Lung (tissue), 12 donors: ENCODE results near the gene CDH23. TPM values are rescaled to one million over a fixed set of nuclear protein-coding genes. Genes with fewer than 3 reads are reported as not detected.

Experiments used
- ATAC-seq: fragments of 200-7000 bp; cut with Tn5 transposase; one replicate; pipeline ENCODE4 v1.9.1; 2020; ENCODE audit warnings: moderate number of reproducible peaks; ENCODE audit not compliant: insufficient read depth, low FRiP score
- DNase-seq, 3 donors: peaks; one replicate each; pipeline ENCODE4 v3.0.0-alpha.2; 2013 to 2017
- H3K27ac ChIP-seq, 2 donors: one replicate each; pipeline ENCODE4 v1.5.1; 2013; ENCODE audit warnings: mild to moderate bottlenecking in 2 of 2, moderate library complexity in 2 of 2, control low read depth in 1 of 2, inconsistent platforms in 1 of 2, low read depth in 1 of 2, low read length in 1 of 2
- H3K27me3 ChIP-seq, 3 donors: one replicate each; pipeline ENCODE4 v1.5.1; 2013; ENCODE audit warnings: low read length in 2 of 3; ENCODE audit not compliant: control insufficient read depth in 3 of 3, insufficient read depth in 3 of 3
- H3K36me3 ChIP-seq, 4 donors: one replicate each; pipeline ENCODE4 v1.5.1; 2013; ENCODE audit warnings: low read length in 4 of 4, mild to moderate bottlenecking in 1 of 4, moderate library complexity in 1 of 4; ENCODE audit not compliant: control insufficient read depth in 4 of 4, insufficient read depth in 4 of 4
- H3K4me1 ChIP-seq, 5 donors: one replicate each; pipeline ENCODE4 v1.5.1; 2013; ENCODE audit warnings: low read length in 5 of 5, mild to moderate bottlenecking in 2 of 5, moderate library complexity in 1 of 5; ENCODE audit not compliant: control insufficient read depth in 5 of 5, insufficient read depth in 5 of 5
- H3K4me3 ChIP-seq: one replicate; pipeline ENCODE4 v1.5.1; 2013; ENCODE audit warnings: mild to moderate bottlenecking, control low read depth, moderate library complexity
- H3K9ac ChIP-seq, 2 donors: one replicate each; pipeline ENCODE4 v1.5.1; 2013; ENCODE audit warnings: low read length in 2 of 2, control low read depth in 1 of 2; ENCODE audit not compliant: insufficient read depth in 1 of 2
- H3K9me3 ChIP-seq, 4 donors: one replicate each; pipeline ENCODE4 v1.5.1; 2013; ENCODE audit warnings: low read length in 3 of 4, mild to moderate bottlenecking in 1 of 4, moderate library complexity in 1 of 4; ENCODE audit not compliant: control insufficient read depth in 4 of 4, insufficient read depth in 3 of 4
- CTCF ChIP-seq: IDR thresholded peaks from 2 replicates; pipeline ENCODE4 v1.5.1; 2012; ENCODE audit warnings: mild to moderate bottlenecking; ENCODE audit errors: control extremely low read depth, extremely low read depth
- WGBS, 2 donors: extraction: QIAGEN DNeasy Blood & Tissue Kit; methylation state at CpG; one replicate each; pipeline ENCODE4 v1.1.7; 2013; 5-methylcytosine and 5-hydroxymethylcytosine counted together
- polyA plus RNA-seq, 2 donors: library from polyadenylated mRNA; stranded (reverse); fragments of 200-250 nt; gene quantifications; one replicate each; pipeline ENCODE4 v1.2.1, GENCODE V29; 2013
- total RNA-seq, 2 donors: library from RNA; depleted of rRNA in 1 of 2; stranded (reverse); fragments of >200 nt in 1 of 2; gene quantifications; one replicate each; pipeline ENCODE4 v1.2.1, GENCODE V29; 2014 to 2021
- donor health status: control.
- donor health status: control.
- donor health status: Bipolar disorder and iron deficiency.
- donor health status: healthy.
- donor health status: DM: yes; HTN: yes; CAD: no.

The CDH23 gene
- total and polyA plus RNA-seq, 4 donors = 4.5 to 29.5 (median 6.0) TPM

DNA sequence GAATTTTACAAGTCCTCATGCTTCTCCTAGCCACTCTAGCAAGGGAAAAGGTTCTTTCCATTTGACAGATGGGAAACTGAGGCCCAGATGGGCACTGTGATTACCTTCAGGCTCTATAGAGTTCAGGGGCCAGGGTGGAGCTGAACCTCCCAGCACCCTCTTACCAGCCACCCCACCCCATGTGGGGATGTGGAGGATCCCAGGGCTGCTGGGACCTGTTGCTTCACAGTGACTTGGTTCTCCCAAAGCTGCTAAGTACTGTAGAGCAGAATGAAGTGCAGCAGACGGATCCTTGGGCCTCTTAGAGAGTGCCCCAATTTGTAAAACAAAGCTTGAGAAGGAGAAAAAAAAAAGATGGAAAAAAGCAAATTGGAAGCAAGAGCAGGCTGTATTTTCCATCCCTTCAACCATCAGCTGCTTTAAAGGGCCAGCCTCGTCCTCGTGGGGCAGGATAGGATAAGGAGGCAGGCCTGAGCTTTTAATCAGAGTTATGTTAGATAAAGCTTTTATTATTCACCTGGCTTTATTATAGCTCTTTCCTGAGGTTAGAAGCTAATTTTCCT lies 147.0 kb downstream of the CDH23 start:
- no peak for ATAC-seq
- no peaks in the 10 kb centered on the region for H3K36me3 ChIP-seq
- peaks cover 0 to 17% (median 9%) of the 10 kb centered on the region in 5 donors for H3K4me1 ChIP-seq
- H3K4me3 ChIP-seq = no peak overlapping the region
- DNase-seq = no peak
- no peak overlapping the region for H3K9ac ChIP-seq
- H3K9me3 ChIP-seq = no peaks in the 10 kb centered on the region
- H3K27me3 ChIP-seq = no peaks in the 10 kb centered on the region
- WGBS, 2 donors = 73 to 78% methylated on average over 3 of the region's 3 CpGs
- H3K27ac ChIP-seq = no peak overlapping the region
- no peak for TF ChIP-seq CTCF

GRCh38 chr10:71545001-71545400 lies 148.3 kb downstream of the CDH23 start:
- WGBS, 2 donors = 86 to 93% methylated on average over 10 of the region's 10 CpGs
- Histone ChIP-seq H3K9ac (no peak overlapping the region), H3K9me3 (no peaks in the 10 kb centered on the region), H3K27ac (no peak overlapping the region), H3K36me3 (no peaks in the 10 kb centered on the region), H3K4me3 (no peak overlapping the region), H3K27me3 (no peaks in the 10 kb centered on the region), H3K4me1 (peaks cover 0 to 17% (median 9%) of the 10 kb centered on the region in 5 donors)
- no peak for DNase-seq
- no peak for ATAC-seq
- TF ChIP-seq CTCF = no peak

- DNase-seq (no peak), ATAC-seq (no peak)
- Histone ChIP-seq H3K27me3 (no peaks in the 10 kb centered on the region), H3K4me1 (peaks cover 0 to 17% (median 9%) of the 10 kb centered on the region in 5 donors), H3K9me3 (no peaks in the 10 kb centered on the region), H3K9ac (no peak overlapping the region), H3K27ac (no peak overlapping the region), H3K36me3 (no peaks in the 10 kb centered on the region), H3K4me3 (no peak overlapping the region)
- WGBS, 2 donors = 90 to 95% methylated on average over 7 of the region's 7 CpGs
- no peak for TF ChIP-seq CTCF
Observed at GRCh38 chr10:71546220-71546619, 149.5 kb downstream of the CDH23 start.

DNA sequence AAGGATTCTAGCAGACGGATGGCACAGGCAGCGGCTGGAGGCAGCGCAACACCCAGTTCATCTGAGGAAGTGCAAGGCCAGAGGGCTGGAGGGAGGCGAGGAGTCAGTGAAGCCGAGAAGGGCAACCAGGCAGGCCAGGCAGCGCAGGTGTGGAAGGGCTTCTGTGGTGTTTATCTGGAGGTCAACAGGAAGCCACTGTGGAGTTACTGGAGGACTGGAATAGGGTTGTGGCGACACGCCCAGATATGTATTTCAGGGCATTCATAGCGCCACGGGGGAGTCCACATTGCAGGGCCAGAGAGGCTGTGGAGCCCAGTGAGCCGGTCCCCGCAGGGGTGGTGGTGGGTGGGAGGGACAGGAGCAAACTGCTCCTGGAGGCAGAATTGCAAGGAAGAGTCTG lies 150.6 kb downstream of the CDH23 start:
- H3K9ac ChIP-seq = no peak overlapping the region
- no peak for TF ChIP-seq CTCF
- DNase-seq (peak in 2 of 3 donors; percentile 35 to 43), ATAC-seq (no peak)
- WGBS, 2 donors = 87 to 90% methylated on average over 12 of the region's 12 CpGs
- H3K4me1 ChIP-seq = peaks cover 0 to 15% (median 9%) of the 10 kb centered on the region in 5 donors
- H3K27me3 ChIP-seq = no peaks in the 10 kb centered on the region
- no peaks in the 10 kb centered on the region for H3K36me3 ChIP-seq
- H3K9me3 ChIP-seq = no peaks in the 10 kb centered on the region
- H3K27ac ChIP-seq = no peak overlapping the region
- no peak overlapping the region for H3K4me3 ChIP-seq
